HepG2 (cell line): ENCODE data around the gene BTD. TPM values are rescaled to one million over a fixed set of nuclear protein-coding genes. Genes with fewer than 3 reads are reported as not detected.

Experiments used
- ATAD3A ChIP-seq: sonication (generic); formaldehyde crosslinking; IDR thresholded peaks from 2 replicates; pipeline ENCODE4 v1.4.0; 2020; ENCODE audit warnings: missing genetic modification reagents
- GABPB1 ChIP-seq: IDR thresholded peaks from 2 replicates; pipeline ENCODE4 v1.6.1; 2016; ENCODE audit warnings: mild to moderate bottlenecking, missing genetic modification reagents, moderate library complexity, missing compliant biosample characterization
- ISL2 ChIP-seq: sonication (generic); formaldehyde crosslinking; IDR thresholded peaks from 2 replicates; pipeline ENCODE4 v1.5.0; 2020; ENCODE audit warnings: missing genetic modification reagents
- KAT8 ChIP-seq: IDR thresholded peaks from 2 replicates; pipeline ENCODE4 v1.6.1; 2016; ENCODE audit warnings: missing genetic modification reagents, missing compliant biosample characterization
- MAX ChIP-seq: IDR thresholded peaks from 2 replicates; pipeline ENCODE4 v1.6.1; 2012; ENCODE audit warnings: inconsistent platforms
- MYC ChIP-seq: sonication (generic); formaldehyde crosslinking; IDR thresholded peaks from 2 replicates; pipeline ENCODE4 v1.9.0; 2021; ENCODE audit warnings: missing genetic modification reagents, borderline replicate concordance
- MZF1 ChIP-seq: sonication (generic); formaldehyde crosslinking; IDR thresholded peaks from 2 replicates; pipeline ENCODE4 v1.8.1; 2023; ENCODE audit warnings: mild to moderate bottlenecking, missing genetic modification reagents, borderline replicate concordance
- NONO ChIP-seq, 2 experiments: fragments of 450-650 bp in 1 of 2; sonication (generic) in 1 of 2; formaldehyde crosslinking in 1 of 2; IDR thresholded peaks in 1 of 2; conservative IDR thresholded peaks in 1 of 2; 2 replicates each; pipeline versions ENCODE4 v1.6.1 to v1.8.0; 2017 to 2022; ENCODE audit warnings: mild to moderate bottlenecking in 1 of 2, missing genetic modification reagents in 1 of 2, moderate library complexity in 1 of 2
- PCBP1 ChIP-seq: fragments of 200-400 bp; formaldehyde crosslinking; IDR thresholded peaks from 2 replicates; pipeline ENCODE4 v1.6.1; 2017; ENCODE audit warnings: mild to moderate bottlenecking, low read depth, low read length, borderline replicate concordance
- POLR2A ChIP-seq, 2 experiments: IDR thresholded peaks; 2 replicates each; pipeline ENCODE4 v1.6.1; 2011; ENCODE audit warnings: low read depth in 2 of 2, low read length in 2 of 2, mild to moderate bottlenecking in 1 of 2, moderate library complexity in 1 of 2; ENCODE audit not compliant: insufficient read depth in 1 of 2
- PRPF4 ChIP-seq: fragments of 200-400 bp; formaldehyde crosslinking; IDR thresholded peaks from 2 replicates; pipeline ENCODE4 v1.6.1; 2016; ENCODE audit warnings: low read length, low read depth; ENCODE audit not compliant: poor library complexity, severe bottlenecking
- SRSF1 ChIP-seq: fragments of 200-400 bp; formaldehyde crosslinking; optimal IDR thresholded peaks from 2 replicates; pipeline ENCODE3; 2017; ENCODE audit warnings: mild to moderate bottlenecking, low read depth, low read length, moderate library complexity
- ZNF230 ChIP-seq: sonication (generic); formaldehyde crosslinking; IDR thresholded peaks from 2 replicates; pipeline ENCODE4 v1.4.0; 2020; ENCODE audit warnings: mild to moderate bottlenecking, missing genetic modification reagents
- ZNF850 ChIP-seq: sonication (generic); formaldehyde crosslinking; conservative IDR thresholded peaks from 2 replicates; pipeline ENCODE4 v1.9.0; 2021; ENCODE audit warnings: mild to moderate bottlenecking, missing genetic modification reagents
- polyA plus RNA-seq, 8 experiments: library from polyadenylated mRNA; depleted of rRNA in 3 of 8; stranded (reverse) in 7 of 8; unstranded in 1 of 8; fragments of >200 nt; fragmentation: Illumina TruSeq in 4 of 8; extraction: Trizol in 4 of 8; gene quantifications; 2 replicates each; pipeline versions ENCODE4 v1.2.1 to v1.2.3, GENCODE V29; 2011 to 2016; ENCODE audit warnings: low read depth in 4 of 8, missing spikeins in 1 of 8, mixed read lengths in 1 of 8; ENCODE audit not compliant: insufficient read depth in 1 of 8
- total RNA-seq, 5 experiments: library from RNA; depleted of rRNA; stranded (reverse); fragments of >200 nt; fragmentation: Illumina TruSeq; extraction: Trizol; gene quantifications; 2 replicates each; pipeline ENCODE4 v1.2.3, GENCODE V29; 2016; ENCODE audit warnings: low read depth in 1 of 5
- TF ChIP-seq, protein P1 (sequence below): sonication (generic); formaldehyde crosslinking; IDR thresholded peaks from 2 replicates; pipeline ENCODE4 v1.5.0; 2020; ENCODE audit warnings: mild to moderate bottlenecking, missing genetic modification reagents, moderate library complexity
- TF ChIP-seq, protein P2 (sequence below): sonication (generic); formaldehyde crosslinking; IDR thresholded peaks from 2 replicates; pipeline ENCODE4 v1.5.0; 2020; ENCODE audit warnings: missing genetic modification reagents
- TF ChIP-seq, protein P3 (sequence below): IDR thresholded peaks from 2 replicates; pipeline ENCODE4 v1.6.1; 2012; ENCODE audit warnings: low read length, improper control_type of control experiment
- TF ChIP-seq, protein P4 (sequence below): sonication (generic); formaldehyde crosslinking; IDR thresholded peaks from 2 replicates; pipeline ENCODE4 v1.4.0; 2020; ENCODE audit warnings: missing genetic modification reagents, borderline replicate concordance

BTD gene
- total and polyA plus RNA-seq, 2 of the 13 experiments (the other 11 are each of a cell fraction or from before 2014, with no cell fraction given), result 15.7 to 35.5 TPM

GRCh38 chr3:15601399-15602145 lies at the start of gene BTD, which contains the start of gene HACL1 (continued):
- TF ChIP-seq, protein P1, sequence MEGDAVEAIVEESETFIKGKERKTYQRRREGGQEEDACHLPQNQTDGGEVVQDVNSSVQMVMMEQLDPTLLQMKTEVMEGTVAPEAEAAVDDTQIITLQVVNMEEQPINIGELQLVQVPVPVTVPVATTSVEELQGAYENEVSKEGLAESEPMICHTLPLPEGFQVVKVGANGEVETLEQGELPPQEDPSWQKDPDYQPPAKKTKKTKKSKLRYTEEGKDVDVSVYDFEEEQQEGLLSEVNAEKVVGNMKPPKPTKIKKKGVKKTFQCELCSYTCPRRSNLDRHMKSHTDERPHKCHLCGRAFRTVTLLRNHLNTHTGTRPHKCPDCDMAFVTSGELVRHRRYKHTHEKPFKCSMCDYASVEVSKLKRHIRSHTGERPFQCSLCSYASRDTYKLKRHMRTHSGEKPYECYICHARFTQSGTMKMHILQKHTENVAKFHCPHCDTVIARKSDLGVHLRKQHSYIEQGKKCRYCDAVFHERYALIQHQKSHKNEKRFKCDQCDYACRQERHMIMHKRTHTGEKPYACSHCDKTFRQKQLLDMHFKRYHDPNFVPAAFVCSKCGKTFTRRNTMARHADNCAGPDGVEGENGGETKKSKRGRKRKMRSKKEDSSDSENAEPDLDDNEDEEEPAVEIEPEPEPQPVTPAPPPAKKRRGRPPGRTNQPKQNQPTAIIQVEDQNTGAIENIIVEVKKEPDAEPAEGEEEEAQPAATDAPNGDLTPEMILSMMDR (CRISPR knock-in tag), result peak; percentile 60
- no peak for TF ChIP-seq ZNF850 (CRISPR knock-in tag)
- TF ChIP-seq MYC, result peak; percentile 74
- peak; percentile 93 for TF ChIP-seq GABPB1 (CRISPR knock-in tag)
- TF ChIP-seq, protein P2, sequence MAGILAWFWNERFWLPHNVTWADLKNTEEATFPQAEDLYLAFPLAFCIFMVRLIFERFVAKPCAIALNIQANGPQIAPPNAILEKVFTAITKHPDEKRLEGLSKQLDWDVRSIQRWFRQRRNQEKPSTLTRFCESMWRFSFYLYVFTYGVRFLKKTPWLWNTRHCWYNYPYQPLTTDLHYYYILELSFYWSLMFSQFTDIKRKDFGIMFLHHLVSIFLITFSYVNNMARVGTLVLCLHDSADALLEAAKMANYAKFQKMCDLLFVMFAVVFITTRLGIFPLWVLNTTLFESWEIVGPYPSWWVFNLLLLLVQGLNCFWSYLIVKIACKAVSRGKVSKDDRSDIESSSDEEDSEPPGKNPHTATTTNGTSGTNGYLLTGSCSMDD (CRISPR knock-in tag), result no peak
- TF ChIP-seq NONO (IDR thresholded peaks at IDR 0.05), result no peak
- TF ChIP-seq NONO (CRISPR knock-in tag; conservative IDR thresholded peaks at IDR 0.05), result peak; percentile 79
- no peak for TF ChIP-seq ATAD3A (CRISPR knock-in tag)
- no peak for TF ChIP-seq PRPF4
- peak; percentile 60; the same call in 1 of the 2 replicates for TF ChIP-seq PCBP1
- no peak for TF ChIP-seq MZF1 (CRISPR knock-in tag)
- peak; percentile 84 for TF ChIP-seq KAT8
- peak; percentile 88 to 93 for TF ChIP-seq POLR2A (IDR thresholded peaks at IDR 0.05; ENCODE audit: insufficient read depth in 1 of 2, low read depth in 2 of 2, low read length in 2 of 2)
- TF ChIP-seq, protein P3, sequence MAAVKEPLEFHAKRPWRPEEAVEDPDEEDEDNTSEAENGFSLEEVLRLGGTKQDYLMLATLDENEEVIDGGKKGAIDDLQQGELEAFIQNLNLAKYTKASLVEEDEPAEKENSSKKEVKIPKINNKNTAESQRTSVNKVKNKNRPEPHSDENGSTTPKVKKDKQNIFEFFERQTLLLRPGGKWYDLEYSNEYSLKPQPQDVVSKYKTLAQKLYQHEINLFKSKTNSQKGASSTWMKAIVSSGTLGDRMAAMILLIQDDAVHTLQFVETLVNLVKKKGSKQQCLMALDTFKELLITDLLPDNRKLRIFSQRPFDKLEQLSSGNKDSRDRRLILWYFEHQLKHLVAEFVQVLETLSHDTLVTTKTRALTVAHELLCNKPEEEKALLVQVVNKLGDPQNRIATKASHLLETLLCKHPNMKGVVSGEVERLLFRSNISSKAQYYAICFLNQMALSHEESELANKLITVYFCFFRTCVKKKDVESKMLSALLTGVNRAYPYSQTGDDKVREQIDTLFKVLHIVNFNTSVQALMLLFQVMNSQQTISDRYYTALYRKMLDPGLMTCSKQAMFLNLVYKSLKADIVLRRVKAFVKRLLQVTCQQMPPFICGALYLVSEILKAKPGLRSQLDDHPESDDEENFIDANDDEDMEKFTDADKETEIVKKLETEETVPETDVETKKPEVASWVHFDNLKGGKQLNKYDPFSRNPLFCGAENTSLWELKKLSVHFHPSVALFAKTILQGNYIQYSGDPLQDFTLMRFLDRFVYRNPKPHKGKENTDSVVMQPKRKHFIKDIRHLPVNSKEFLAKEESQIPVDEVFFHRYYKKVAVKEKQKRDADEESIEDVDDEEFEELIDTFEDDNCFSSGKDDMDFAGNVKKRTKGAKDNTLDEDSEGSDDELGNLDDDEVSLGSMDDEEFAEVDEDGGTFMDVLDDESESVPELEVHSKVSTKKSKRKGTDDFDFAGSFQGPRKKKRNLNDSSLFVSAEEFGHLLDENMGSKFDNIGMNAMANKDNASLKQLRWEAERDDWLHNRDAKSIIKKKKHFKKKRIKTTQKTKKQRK, result peak; percentile 85
- TF ChIP-seq SRSF1, result peak; percentile 71
- peak; percentile 82; the same call in 1 of the 2 replicates for TF ChIP-seq MAX
- TF ChIP-seq ZNF230 (CRISPR knock-in tag), result no peak; the same call in 1 of the 2 replicates
- TF ChIP-seq ISL2 (CRISPR knock-in tag), result 0 out of 2 replicates have a peak, but pooled peaks have one; percentile 0
- TF ChIP-seq, protein P4, sequence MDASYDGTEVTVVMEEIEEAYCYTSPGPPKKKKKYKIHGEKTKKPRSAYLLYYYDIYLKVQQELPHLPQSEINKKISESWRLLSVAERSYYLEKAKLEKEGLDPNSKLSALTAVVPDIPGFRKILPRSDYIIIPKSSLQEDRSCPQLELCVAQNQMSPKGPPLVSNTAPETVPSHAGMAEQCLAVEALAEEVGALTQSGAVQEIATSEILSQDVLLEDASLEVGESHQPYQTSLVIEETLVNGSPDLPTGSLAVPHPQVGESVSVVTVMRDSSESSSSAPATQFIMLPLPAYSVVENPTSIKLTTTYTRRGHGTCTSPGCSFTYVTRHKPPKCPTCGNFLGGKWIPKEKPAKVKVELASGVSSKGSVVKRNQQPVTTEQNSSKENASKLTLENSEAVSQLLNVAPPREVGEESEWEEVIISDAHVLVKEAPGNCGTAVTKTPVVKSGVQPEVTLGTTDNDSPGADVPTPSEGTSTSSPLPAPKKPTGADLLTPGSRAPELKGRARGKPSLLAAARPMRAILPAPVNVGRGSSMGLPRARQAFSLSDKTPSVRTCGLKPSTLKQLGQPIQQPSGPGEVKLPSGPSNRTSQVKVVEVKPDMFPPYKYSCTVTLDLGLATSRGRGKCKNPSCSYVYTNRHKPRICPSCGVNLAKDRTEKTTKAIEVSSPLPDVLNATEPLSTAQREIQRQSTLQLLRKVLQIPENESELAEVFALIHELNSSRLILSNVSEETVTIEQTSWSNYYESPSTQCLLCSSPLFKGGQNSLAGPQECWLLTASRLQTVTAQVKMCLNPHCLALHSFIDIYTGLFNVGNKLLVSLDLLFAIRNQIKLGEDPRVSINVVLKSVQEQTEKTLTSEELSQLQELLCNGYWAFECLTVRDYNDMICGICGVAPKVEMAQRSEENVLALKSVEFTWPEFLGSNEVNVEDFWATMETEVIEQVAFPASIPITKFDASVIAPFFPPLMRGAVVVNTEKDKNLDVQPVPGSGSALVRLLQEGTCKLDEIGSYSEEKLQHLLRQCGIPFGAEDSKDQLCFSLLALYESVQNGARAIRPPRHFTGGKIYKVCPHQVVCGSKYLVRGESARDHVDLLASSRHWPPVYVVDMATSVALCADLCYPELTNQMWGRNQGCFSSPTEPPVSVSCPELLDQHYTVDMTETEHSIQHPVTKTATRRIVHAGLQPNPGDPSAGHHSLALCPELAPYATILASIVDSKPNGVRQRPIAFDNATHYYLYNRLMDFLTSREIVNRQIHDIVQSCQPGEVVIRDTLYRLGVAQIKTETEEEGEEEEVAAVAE (CRISPR knock-in tag), result peak; percentile 86; the same call in 1 of the 2 replicates
